Fibroblast of mammary gland (primary cell): ENCODE data around the gene FBLN1.

Source experiments
- DNase-seq: peaks from one replicate; pipeline ENCODE4 v3.0.0-alpha.2; 2010; ENCODE audit warnings: low read depth
- H3K4me3 ChIP-seq: 2 replicates; pipeline ENCODE4 v1.5.1; 2011; ENCODE audit warnings: low read depth, mild to moderate bottlenecking, low read length, moderate library complexity; ENCODE audit not compliant: control insufficient read depth
- CTCF ChIP-seq: conservative IDR thresholded peaks from 2 replicates; pipeline ENCODE4 v1.5.1; 2011; ENCODE audit warnings: low read depth, low read length, inconsistent platforms; ENCODE audit not compliant: control insufficient read depth, insufficient read depth

FBLN1 gene

GRCh38 chr22:45549762-45550378 is 47.2 kb downstream of the FBLN1 start:
- no peak overlapping the region for H3K4me3 ChIP-seq
- DNase-seq, result peak; percentile 50

GRCh38 chr22:45550416-45550815 is 47.7 kb downstream of the FBLN1 start:
- no peak overlapping the region for H3K4me3 ChIP-seq
- no peak for DNase-seq
- TF ChIP-seq CTCF, result no peak

More at GRCh38 chr22:45549762-45550378, 47.2 kb downstream of the FBLN1 start:
- TF ChIP-seq CTCF, result no peak

- no peak for TF ChIP-seq CTCF
- no peak overlapping the region for H3K4me3 ChIP-seq
- DNase-seq, result no peak
These were observed 48.2 kb downstream of the FBLN1 start for GRCh38 chr22:45550891-45551290.

- no peak overlapping the region for H3K4me3 ChIP-seq
- TF ChIP-seq CTCF, result no peak
- peak; percentile 44 for DNase-seq
These were observed 48.8 kb downstream of the FBLN1 start for GRCh38 chr22:45551310-45552016.

GRCh38 chr22:45552017-45552411 is 49.3 kb downstream of the FBLN1 start:
- no peak for DNase-seq
- no peak overlapping the region for H3K4me3 ChIP-seq
- no peak for TF ChIP-seq CTCF

- TF ChIP-seq CTCF, result peak; percentile 42
- DNase-seq, result peak; percentile 97
- no peak overlapping the region for H3K4me3 ChIP-seq
These were observed 50.1 kb downstream of the FBLN1 start for GRCh38 chr22:45552580-45553350.
